Stimulated activated CD4-positive, alpha-beta T cell treated with anti-CD3 and anti-CD28 coated beads, TNF-alpha, amount 100 ng/mL, for 24 hours (primary cell): ENCODE results near the gene BEGAIN.
"Not testable (repeated sequence)": the region's sequence is repeated elsewhere in the genome, so short reads cannot be mapped to it uniquely, and the experiment has no call there.

Experiments used
- DNase-seq, 3 experiments: peaks; one replicate each; pipeline ENCODE4 v3.0.0-alpha.2; 2020; ENCODE audit warnings: low read depth in 3 of 3

The BEGAIN gene

GRCh38 chr14:100523131-100523842, 63.9 kb downstream of the BEGAIN start:
- DNase-seq: no peak

DNA sequence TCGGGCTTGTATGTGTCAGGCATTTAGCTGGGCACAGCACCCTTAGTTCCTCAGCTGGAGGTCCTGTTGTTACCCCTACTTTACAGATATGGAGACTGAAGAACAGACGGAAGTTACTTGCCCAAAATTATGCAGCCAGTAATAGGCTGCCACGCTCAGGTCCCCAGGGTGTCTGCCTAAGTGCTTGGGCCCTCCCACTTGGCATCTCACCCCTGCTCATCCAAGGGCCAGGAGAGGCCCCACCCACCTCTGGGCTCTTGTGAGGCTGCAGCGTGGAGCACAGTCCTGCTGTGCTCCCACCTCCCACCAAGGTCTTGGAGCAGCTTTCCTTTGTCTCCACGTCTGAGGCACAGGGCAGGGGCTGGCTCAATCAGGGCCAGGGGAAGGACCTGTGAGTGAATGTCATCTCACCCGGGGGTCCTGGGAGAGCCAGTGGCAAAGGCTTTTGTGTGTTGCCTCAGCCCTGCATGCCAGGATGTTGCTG, 64.6 kb downstream of the BEGAIN start:
- DNase-seq: no peak

GRCh38 chr14:100506053-100506452, 81.2 kb downstream of the BEGAIN start:
- not testable (repeated sequence) for DNase-seq

DNA sequence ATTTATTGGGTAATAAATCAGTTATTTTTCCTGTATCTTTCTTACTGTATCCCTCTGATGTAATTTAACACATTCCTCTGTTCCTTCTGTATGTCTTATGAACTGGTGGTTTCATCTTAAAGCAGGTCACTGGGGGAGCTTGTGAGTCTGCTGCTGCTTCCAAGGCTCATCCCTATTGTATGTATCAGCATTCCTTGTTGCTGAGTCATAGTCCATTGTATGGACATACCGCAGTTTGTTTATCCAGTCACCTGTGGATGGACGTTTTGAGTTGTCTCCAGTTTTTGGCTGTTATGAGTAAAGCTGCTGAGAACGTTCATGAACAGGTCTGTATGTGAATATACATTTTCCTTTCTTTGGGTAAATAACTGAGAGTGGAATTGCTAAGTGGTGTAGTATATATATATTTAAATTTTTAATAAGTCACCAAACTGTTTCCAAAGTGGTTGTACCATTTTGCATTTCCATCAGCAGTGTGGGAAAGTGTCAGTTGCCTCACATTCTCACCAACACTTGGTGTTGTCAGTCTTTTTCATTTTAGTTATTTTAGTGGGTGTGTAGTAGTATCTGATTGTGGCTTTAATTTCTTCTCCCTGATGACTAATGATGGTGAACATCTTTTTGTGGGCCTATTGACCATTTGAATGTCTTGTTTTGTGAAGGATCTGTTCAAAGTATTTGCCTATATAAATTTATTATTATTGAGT, 82.7 kb downstream of the BEGAIN start:
- DNase-seq: no peak

GRCh38 chr14:100503251-100503650, 84.0 kb downstream of the BEGAIN start:
- DNase-seq: no peak

DNA sequence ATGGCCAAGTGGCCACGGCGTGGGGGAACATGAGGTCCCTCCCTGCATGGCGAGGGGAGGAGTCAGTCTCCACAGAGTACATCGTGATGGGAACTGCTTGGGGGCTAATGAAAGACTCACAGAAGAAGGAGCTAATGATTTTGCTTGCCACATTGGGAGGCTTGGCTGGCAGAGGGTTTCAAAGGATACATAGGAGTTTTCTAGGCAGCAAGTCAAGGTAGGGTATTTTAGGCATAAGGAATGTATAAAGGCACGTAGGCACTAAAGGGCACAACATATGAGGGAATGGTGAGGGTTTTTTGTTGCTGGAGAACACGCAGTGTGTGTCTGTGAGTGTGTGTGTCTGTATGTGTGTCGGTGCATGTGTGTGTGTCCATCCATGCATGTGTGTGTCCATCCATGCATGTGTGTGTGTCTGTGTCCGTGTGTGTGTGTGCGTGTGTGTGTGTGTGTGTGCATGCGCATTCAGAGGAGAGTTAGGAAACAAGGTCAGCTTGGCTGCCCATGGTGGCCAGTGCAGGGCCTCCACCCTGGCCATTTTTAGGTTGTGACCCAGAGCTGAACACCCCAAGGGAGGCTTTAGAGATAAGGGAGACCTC, 84.5 kb downstream of the BEGAIN start:
- no peak for DNase-seq

DNA sequence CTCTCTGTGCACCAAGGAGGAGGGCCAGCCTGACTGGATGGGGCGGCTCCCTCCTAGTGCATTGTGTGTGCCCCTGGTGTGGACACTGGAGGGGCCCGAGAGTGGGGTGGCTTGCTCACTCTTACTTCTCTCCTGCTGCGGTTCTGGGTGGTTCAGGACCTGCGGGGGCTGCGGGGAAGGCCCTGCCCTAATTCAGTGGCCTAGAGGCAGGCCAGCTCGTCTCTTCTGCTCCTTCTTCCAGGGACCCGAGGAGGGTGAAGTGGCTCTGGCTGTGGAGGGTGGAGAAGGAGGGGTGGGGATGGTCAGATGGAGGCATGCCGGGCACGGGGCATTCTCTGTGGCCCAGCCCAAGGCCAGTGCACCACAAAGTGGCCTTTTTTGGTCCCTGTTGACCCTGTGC, 87.1 kb downstream of the BEGAIN start:
- no peak for DNase-seq

DNA sequence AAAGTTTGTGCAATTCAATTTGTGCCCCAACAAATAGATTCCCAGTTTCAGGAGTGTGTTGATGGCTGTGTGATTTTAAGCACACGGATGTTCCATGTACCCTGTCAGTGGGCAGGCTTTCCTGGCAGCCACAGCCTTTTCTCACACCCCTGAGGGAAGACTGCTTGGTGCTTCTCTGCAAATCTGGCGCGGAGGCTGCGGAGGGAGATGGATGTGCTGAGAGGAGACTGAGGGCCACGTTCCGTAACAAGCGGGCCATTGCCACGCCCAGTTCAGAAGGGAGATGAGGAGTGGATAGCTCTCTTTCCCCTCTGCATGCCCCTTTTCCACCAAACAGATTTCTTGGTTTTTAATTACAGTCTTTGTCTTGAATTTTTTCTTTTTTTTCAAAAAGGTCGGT, 89.1 kb downstream of the BEGAIN start:
- DNase-seq: no peak

DNA sequence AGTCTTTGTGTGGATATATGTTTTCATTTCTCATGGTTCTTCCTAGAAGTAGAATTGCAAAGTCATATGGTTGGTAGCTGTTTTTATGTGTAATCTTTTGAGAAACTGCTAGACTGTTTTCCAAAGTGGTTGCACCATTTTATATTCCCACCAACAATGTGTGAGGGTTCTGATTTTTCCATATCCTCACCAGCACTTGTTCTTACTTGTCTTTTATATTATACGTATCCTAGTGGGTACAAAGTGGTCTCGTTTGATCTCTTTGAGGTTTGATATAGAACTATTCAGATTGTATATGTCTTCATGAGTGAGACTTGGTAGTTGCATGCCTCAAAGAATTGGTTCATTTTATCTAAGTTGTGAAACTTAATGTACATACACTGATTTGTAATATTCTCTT, 91.3 kb downstream of the BEGAIN start:
- no peak for DNase-seq

- DNase-seq: no peak
Measured at GRCh38 chr14:100494645-100495044, 92.6 kb downstream of the BEGAIN start.

GRCh38 chr14:100490252-100490651, 97.0 kb downstream of the BEGAIN start:
- DNase-seq: no peak

DNA sequence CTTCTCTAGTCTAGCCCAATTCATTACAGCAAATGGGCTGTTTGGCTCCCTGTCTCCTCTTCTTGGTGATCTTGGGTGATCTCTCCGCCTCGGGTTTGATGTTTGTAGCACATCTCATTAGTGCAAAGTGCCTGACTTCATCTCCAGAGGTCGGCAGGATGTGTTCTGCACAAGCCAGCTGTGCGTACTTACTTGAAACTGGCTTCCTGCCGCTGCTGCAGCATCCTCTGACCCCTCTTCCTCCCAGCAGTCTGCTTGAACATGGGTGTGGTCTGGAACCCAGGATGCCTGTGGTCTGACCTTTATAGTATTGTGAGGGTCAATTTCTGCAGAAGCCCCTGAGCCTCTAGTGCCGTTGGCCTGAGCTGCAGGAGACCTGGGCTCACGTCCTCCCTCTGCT, 99.2 kb downstream of the BEGAIN start:
- DNase-seq: no peak

DNA sequence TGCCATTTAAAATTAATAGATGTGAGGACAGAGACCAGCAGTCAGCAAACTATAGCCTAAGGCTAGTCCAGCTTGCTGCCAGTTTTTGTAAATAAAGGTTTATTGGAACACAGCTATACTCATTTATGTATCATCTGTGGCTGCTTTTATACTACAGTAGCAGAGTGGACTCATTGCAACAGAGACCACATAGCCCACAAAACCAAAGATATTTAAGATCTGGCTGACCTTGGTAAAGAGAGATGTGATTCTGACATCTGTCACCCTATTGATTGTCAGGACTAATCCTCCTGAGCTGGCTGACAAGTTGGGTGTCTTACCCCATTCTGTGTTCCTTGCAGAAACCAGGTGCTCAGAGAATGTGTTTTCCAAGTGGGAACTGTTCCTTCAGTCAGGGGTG, 99.9 kb downstream of the BEGAIN start:
- no peak for DNase-seq
